GM12875 (cell line): ENCODE measurements around the gene MAGI3.

Experiments used
- H3K4me3 ChIP-seq: one replicate; pipeline ENCODE4 v1.5.1; 2011; ENCODE audit warnings: low read depth, low read length, control low read depth
- TF ChIP-seq, protein P1 (sequence below): IDR thresholded peaks from 2 replicates; pipeline ENCODE4 v1.5.1; 2011; ENCODE audit warnings: low read depth, mild to moderate bottlenecking, control low read depth, inconsistent platforms, low read length, moderate library complexity, borderline replicate concordance; ENCODE audit not compliant: insufficient read depth

MAGI3 gene

DNA sequence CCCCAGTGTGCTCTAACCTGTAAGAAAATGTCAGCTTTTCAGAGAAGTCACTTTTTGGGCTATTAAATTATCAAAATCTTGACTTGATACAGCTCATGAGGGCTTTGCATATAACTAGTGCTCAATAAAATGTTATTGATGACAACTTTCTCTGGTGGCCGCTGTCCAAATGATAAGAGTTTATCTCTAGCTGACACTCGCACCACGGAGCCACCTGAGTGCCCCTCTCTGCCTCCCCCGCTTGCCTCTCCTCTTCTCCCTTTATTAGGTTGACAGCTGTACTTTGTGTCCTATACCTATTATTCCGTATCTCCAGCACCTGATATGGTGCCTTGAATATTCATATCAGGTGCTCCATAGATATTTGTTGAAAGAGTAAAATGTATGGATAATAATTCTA is 286.2 kb downstream of the MAGI3 start:
- no peak overlapping the region for H3K4me3 ChIP-seq
- TF ChIP-seq, protein P1, sequence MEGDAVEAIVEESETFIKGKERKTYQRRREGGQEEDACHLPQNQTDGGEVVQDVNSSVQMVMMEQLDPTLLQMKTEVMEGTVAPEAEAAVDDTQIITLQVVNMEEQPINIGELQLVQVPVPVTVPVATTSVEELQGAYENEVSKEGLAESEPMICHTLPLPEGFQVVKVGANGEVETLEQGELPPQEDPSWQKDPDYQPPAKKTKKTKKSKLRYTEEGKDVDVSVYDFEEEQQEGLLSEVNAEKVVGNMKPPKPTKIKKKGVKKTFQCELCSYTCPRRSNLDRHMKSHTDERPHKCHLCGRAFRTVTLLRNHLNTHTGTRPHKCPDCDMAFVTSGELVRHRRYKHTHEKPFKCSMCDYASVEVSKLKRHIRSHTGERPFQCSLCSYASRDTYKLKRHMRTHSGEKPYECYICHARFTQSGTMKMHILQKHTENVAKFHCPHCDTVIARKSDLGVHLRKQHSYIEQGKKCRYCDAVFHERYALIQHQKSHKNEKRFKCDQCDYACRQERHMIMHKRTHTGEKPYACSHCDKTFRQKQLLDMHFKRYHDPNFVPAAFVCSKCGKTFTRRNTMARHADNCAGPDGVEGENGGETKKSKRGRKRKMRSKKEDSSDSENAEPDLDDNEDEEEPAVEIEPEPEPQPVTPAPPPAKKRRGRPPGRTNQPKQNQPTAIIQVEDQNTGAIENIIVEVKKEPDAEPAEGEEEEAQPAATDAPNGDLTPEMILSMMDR = no peak

DNA sequence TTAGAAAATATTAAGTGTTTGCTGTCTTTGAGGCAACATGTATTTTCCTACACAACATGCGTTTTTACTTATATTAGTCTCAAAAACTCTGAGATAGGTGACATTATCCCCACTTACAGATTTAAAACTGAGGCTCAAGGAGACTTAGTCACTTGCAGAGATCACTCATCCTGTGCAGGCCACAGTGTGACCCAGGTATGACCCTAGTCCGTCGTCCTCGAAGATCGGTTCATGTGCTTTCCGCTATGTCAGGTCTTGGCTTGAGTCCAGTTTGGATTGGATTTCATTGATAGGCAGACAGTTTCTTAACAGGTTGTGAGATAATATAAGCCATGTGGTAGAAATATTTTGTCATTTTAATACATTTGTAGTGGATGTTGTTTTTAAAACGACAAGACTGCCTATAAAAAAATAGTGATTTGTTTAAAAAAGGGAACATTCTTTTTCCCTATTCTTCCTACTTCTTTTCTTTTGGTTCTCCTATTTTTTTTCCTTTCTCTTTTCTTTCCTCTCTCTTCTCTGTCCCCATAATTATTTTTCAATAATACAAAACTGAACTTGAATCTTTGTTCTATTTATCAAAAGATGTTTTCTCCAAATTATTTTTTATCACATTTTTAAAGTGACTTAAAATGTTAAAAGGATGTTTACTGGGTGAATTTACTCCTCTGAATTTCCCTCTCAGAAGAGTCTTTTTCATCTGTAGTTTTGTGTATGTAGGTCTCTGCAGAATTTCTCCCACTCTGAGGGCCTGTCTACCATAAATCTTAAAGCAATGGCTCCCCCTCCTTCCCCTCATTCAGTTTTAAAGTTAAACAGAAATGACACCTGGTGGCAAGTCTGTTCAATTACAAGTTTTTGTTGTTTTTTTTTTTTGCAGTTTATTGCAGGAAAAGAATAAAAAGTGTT is 287.2 kb downstream of the MAGI3 start:
- no peak overlapping the region for H3K4me3 ChIP-seq
- TF ChIP-seq, protein P1 = peak; percentile 27; the same call in 1 of the 2 replicates

DNA sequence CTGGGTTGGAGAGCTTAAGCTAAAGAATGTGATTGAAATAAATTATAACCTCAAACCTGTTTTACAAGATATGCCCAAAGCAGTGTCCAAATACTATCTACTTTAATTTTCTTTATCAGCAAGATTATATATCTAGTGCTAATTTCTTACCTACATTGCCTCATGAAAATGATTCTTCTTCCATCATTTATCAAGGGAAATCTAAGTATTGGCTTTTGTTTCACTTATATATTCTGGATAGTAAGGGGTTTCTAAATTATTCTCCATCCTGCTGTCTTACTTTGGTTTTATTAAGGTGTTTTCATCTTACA is 287.8 kb downstream of the MAGI3 start:
- TF ChIP-seq, protein P1 = no peak
- H3K4me3 ChIP-seq = no peak overlapping the region

DNA sequence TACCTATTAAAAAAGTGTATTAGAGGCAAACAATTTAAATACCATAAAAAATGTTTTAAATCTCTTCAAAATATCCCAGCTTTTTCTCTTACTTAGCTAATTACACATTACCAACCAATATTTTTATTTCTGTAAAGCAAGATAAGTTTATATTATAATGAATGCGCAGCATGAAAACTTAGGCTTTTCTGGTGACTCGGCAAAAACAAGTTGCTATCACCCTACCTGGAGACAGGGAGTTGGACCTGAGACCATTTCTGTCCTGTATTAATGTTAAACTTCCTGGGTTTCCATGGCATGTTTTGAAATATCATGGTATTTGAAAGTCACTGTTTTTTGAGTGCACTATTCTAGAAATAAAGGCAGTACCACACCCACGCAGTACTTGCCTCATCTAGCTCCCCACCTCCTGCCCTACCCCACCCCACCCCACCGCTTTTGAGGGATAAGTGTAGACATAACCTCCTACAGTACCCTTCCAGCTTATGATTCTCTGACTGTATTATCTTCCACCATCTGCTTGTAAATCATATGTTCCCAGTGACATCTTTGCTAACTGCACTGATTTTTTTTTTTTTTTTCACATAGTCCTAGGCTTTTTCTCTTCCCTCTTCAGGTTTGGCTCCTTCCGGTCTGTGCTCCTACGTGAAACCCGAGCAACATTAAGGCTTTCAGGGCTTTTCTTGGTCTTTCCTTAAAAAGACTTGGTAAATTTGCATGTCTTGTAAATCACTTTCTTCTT is 291.5 kb downstream of the MAGI3 start:
- TF ChIP-seq, protein P1 = no peak
- no peak overlapping the region for H3K4me3 ChIP-seq

DNA sequence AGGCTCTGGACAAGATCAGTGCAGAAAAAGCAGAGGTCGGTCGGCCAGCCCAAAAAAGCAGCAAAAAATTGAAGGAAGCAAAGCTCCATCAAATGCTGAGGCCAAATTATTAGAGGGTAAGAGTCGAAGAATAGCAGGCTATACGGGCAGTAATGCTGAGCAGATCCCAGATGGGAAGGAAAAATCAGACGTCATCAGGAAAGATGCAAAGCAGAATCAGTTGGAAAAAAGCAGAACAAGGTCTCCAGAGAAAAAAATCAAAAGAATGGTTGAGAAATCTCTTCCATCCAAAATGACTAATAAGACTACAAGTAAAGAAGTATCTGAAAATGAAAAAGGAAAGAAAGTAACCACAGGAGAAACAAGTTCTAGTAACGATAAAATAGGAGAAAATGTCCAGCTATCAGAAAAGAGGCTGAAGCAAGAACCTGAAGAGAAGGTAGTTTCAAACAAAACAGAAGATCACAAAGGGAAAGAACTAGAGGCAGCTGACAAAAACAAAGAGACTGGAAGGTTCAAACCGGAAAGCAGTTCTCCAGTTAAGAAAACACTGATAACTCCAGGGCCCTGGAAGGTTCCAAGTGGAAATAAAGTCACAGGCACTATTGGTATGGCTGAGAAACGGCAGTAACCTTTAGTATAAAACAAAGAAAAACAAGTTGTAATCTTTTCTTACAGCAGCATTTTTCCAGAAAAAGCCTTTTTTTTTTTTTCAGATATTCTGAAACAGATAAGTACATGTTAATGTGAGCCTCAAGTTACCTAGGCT is 293.3 kb downstream of the MAGI3 start:
- TF ChIP-seq, protein P1 = no peak
- H3K4me3 ChIP-seq = no peak overlapping the region

DNA sequence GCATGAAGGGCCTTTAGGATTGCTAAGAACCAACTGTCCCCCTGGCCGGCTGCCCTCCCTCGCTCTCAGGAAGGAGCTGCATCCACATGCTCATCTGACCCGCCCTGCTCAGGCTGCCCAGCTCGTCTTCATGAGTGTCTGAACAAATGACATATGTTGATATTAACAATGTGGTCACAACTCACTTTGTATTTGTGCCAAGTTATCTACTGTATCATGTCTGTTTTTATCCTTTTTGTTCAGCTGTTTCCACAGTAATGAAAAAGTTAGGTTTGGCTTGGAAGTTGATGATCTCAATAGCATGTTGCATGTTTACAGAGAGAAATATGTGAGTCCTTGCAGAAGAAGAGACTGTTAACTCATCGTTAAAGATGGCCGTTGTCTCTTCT is 293.8 kb downstream of the MAGI3 start:
- H3K4me3 ChIP-seq = no peak overlapping the region
- TF ChIP-seq, protein P1 = no peak
